ENCODE measurements around the gene YKT6. TPM values are rescaled to one million over a fixed set of nuclear protein-coding genes. Genes with fewer than 3 reads are reported as not detected.

YKT6 gene
- 10 to 100 TPM; 56.7 to 71.8 TPM for total RNA-seq
- long read RNA-seq, donor 1, transcript YKT6-201 (7 exons, 2,696 nt), result major isoform, 9 of 15 reads
- long read RNA-seq, donor 1, partial matches to known transcripts, result 6 of 15 reads
- long read RNA-seq, donor 1, other reads (novel, unspliced or antisense), result 0 of 15 reads
- long read RNA-seq, donor 2, transcript YKT6-201 (7 exons, 2,696 nt), result major isoform, 35 of 75 reads
- long read RNA-seq, donor 2, partial matches to known transcripts, result 35 of 75 reads
- long read RNA-seq, donor 2, other reads (novel, unspliced or antisense), result 1 of 75 reads

DNA sequence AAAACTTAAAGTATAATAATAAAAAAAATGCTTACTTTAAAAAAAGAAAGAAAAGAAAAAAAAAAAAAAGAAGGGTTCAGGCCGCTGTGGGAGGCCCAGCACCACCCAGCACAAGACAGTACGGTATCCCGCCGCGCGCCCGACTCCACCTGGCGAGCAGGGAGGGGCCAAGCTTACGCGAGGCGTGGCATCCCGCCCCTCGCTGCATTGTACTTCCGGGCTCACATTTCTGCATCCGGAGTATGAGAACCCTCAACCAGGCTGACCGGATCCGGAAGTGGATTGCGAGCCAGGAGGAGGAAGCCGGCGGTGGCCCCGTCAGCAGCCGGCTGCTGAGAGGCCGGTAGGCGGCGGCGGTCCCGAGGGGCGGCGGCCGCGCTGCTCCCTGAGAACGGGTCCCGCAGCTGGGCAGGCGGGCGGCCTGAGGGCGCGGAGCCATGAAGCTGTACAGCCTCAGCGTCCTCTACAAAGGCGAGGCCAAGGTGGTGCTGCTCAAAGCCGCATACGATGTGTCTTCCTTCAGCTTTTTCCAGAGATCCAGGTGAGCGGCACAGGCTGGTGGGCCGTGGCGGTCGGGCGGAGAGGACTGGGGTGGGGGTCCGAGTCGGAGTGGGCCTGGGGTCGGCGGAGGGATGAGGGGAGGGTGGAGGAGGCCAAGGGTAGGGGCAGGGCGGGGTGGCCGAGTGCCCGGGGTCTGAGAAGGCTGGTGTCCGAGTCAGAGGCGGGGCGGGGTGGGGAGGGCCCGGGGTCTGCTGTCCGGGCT lies at the start of gene YKT6:
TSS of gene YKT6 (plus strand) at position 280 of the 763 bp plus-strand sequence. CDS start at position 438, 158 bp downstream.
- peak; percentile 97 for DNase-seq (ENCODE audit: low spot score)
- intact Hi-C loops (cut with DNase I), result loop anchor here in 1 of 2 donors (5.0 kb wide), 1 partner anchor 129 kb away; no protein-coding TSS in a partner anchor

DNA sequence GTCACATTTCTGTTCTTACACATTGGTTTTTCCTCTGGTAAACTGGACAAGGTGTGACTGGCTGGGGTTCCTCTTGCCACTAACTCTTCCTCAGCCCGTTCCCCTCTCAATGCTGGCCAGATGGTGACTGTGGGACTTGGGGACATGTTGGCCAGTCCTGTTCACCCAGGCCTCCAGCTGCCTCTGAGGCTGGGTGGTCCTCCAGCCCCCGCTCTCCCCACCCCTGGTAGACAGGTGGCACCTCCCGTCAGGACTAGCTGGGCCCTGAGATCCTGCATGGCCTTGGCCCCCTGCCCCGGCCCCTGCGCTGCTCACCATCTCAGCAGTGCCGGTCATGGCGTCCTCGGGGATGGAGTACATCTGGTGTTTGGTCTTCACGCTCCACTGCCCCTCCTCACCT lies 48.8 kb upstream of the YKT6 start:
- intact Hi-C loops (cut with DNase I), result no loop called here
- DNase-seq (ENCODE audit: low spot score), result peak; percentile 44

DNA sequence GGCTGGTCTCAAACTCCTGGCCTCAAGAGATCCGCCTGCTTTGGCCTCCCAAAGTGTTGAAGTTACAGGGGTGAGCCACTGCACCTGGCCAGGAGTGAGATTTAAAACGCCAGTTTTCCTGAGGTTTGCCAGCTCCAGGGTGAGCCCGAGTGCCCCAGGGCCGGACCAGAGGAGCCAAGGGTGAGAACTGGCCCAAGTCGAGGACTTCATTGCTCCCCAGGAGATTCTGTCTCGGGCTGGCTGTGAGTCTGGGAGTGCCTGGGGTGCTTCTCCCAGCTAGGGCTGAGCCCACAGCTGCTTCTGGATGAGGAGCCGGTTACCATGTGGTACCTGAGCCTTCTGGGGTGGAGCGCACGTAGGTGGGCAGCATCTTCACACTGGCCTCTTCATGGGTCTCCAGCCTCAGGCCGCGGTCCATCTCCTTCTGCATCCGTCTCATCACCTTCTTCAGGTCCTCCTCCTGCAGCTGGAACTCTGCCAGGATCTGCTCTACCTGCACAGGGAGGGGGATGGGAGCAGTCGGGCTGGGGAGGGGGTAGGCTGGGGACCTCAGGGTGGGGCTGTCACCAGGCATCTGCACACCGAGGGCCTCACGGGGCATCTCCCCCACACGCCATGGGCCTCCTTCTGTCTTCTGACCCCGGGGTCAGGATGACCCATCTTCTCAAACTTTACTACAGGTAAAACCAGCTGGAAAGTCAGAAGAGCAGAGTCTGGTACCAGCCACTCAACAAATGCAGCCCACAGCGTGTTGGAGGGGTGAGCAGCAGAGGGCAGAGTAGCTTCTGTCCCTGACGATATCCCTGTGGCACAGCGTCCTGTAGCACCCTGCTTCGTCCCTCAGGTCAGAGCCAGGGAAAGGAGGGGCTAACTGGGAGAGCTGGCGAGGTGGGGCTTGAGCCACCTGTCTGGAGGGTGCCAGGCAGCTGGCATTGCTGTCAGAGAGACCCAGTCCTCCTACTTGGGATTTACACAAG lies 47.5 kb upstream of the YKT6 start:
- peak; percentile 70 for DNase-seq (ENCODE audit: low spot score)

DNA sequence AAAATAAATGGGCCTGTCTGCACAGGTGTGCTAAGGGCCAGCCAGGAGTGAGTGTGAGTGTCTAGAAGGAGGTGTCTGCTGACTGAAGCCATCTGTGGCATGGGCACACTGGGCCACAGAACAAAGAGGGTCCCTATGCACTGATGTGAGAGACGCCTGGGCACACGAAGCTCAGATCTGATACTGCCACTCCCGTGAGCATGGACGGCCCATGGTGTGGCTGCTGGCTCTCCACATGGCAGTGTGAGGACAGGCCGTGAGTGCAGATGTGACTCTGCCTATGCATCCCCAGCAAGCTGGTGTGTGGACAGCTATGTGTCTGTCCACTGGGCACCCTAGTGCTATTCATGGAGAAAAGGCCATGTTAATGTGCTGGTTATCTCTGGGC lies 46.8 kb upstream of the YKT6 start:
- peak; percentile 54 for DNase-seq (ENCODE audit: low spot score)
- intact Hi-C loops (cut with DNase I), result no loop called here

More for the DNA sequence above, 47.5 kb upstream of the YKT6 start:
- intact Hi-C loops (cut with DNase I), result no loop called here

DNA sequence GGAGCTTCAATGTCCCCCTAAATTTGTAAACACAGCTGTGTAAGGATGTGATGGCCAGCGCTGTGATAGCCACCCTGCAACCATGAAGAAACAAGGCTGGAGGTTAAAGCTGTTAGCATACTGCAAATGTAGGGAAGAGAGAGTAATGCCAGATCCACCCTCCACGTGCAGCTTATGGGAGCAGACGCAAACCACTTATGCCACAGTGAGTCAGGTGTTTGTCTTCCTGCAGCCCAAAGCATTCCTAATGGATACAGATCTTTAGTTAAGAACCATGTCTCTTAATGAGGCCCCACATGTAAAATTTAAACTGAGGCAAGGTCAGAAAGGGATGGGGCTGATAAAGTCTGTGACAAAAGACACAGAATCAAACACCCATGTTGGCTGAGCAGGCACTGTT lies 46.1 kb upstream of the YKT6 start:
- intact Hi-C loops (cut with DNase I), result no loop called here
- no peak for DNase-seq (ENCODE audit: low spot score)

DNA sequence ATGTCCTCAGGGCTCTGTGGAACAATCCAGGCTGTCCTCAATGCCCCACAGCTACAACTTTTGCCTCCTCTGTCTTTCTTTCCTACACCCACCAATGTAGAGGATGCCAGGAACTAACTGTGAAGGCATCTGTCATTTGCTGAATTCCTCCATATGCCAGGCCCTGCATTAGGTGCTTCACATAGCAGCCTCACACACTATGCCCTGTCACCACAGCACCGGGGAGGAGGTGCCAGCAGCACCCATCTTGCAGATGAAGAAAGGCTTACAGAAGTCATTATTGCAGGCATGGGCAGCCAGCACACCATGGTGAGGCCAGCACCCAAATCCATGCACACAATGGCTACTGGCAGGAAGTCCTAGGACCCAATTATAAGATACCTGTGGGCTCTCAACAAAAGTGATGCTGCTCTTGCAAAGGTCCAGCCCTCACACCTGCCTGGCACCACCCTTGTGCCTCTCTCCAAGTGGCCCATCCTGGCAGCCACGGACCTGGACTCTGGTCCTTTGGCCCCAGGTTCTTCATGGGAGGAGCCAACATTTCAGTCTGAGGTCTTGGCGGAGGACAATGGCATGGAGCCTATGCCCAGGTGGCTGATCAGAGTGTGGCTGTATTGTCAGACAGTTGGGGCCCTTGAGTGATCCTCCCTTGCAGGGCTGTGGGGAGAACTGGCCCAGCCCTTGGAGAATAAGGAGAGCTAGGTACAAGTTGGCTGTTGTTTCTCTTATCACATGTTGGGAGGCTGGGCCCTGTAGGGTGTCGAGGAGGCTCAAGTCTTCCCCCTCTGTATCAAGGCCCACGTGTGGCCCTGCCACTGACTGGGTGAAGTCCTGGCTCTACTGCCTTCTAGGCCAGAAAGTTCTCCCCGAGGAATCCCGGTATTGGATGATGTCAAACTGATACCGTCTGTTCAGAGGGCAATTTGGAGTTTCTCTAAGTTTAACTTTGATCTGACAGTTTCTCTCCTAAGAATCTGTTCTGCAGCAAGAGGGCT lies 45.3 kb upstream of the YKT6 start:
- DNase-seq (ENCODE audit: low spot score), result peak; percentile 71
- intact Hi-C loops (cut with DNase I), result no loop called here

DNA sequence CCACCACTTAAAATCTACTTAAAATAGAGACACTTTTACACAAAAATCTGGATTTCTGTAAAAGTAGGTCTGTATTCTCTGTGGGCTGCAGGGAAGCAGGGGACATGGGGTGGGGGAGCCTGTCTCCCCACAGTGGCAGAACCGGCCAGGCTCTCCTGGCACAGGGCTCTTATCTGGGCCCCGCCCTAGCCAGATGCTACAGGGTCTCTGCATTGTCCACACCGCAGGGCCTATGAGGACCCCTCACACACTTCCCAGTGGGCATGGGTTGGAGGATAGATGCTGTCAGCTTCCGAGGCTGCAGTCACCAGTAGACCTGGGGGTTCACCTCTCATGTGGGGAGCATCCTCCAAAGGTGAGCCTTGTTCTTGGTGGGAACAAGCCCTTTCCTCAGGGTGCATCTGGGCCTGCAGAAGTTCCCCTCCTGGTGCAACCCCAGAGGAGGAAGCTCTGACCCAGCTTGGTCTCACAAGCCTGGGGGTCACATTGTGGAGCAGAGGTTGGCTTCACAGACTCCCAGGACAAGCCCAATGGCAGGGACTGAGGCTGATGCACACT lies 44.2 kb upstream of the YKT6 start:
- intact Hi-C loops (cut with DNase I), result no loop called here
- DNase-seq (ENCODE audit: low spot score), result peak; percentile 63

DNA sequence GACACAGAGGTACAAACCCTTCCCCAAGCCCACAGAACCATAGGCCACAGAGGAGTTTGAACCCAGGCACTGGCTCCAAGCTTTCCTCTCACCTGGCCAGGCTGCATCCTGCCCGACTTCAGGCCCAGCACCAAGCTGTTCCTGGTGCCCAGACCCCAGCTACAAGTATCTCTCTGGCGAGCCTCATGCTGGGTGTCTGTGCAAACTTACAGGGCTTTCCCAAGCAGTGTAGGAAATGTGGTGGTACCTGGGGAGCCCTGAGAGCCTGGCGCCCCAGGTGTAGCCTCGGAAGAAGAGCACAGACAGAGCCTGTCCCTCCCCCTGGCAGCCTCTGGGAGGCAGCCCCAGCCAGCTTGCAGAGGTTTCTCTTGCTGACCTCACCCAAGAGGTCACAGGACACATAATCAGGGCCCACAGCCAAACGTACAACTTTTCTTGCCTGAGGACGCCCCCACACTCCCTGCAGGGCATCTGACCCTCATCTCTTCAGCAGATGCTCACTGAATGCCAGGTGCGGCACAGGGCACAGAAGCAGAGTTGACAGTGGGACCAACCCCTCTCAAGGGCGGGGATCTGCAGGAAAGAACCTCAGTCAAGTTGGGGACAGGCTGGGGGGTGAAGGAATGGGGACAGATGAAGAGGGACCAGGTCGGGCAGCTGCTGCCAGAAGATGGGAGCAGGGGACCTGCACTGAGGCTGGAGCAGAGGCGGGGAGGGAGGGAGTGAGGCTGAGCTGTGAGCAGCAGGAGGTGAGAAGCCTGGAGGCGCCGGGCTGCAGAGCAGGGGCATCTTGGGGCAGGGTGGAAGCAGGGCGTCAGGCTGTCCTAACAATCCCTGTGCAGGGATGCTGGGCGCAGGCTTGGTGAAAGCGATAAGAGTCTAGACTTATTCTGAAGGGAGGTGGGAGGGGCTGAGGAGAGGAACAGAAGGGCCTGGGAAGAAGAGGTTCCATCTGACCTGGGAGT lies 43.4 kb upstream of the YKT6 start:
- intact Hi-C loops (cut with DNase I), result no loop called here
- peak; percentile 74 for DNase-seq (ENCODE audit: low spot score)

DNA sequence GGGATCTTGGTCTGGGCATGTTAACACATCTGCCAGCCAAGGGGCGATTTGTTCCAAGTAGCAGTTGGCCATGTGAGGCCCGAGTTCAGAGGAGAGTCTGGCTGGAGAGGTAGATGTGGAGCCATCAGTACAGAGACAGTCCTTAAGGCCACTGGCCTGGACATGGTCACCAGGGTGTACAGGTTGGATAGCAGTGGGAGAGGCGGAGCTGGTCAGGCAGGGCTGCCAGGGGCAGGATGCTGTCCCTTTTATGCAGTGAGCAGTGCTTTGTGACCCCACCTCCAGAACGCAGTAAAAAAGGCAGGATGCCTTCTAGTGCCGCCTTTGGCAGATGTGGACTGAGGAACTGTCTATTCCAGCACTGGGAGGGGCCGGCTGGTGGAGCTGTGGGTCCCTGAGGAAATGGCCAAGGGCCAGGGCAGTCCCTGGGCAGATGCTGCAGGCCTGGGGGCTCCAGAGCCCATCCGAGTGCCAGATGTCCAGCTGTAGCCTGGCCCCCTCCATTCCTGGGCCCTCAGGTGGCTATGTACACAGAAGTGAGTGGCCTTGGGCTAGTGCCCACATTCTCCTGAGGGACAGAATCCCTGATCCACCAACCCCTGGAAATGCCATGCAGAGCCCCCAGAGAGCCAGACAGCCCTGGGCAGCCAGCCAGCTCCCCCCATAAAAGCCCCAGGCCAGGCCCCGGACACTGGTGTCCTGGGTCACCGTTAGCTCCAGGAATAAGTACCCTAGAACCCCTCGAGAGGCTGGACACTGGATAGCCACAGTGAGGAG lies 42.5 kb upstream of the YKT6 start:
- intact Hi-C loops (cut with DNase I), result no loop called here
- DNase-seq (ENCODE audit: low spot score), result peak; percentile 74

DNA sequence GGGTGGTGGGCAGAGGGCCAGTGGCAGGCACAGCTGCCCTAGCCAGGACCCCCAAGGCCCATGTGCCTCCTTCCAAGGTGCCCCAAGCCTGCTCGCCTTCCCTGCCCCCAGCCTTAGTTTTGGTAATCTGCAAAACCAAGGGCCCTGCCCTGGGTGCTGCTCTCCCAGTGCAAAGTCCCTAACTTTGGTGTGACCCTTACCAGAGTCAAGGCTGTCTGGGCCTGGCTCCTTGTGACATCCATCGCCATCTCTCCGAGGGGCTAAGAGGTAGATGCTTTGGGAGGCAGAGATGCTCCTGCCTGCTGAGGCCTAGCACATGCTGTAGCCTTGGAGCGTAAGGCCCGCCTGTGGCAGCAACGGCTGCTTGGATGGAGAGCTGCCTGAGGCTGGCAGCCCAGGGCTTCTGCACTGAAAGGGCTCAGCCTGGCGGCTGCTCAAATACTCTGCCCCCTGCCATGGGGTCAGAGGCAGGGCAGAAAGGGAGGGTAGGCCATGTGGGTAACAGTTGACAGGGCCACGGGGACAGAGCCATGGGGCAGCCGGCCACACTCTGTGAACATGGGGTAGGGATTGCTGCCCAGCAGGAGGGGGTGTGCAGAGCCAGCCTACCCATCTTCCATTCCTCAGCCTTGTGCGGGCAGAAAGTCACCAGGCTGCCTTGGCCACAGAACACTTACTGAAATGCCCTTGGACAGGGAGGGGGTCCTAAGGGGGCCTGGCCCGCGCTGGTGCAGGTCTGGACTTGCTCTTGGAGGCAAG lies 41.7 kb upstream of the YKT6 start:
- intact Hi-C loops (cut with DNase I), result no loop called here
- DNase-seq (ENCODE audit: low spot score), result peak; percentile 61

DNA sequence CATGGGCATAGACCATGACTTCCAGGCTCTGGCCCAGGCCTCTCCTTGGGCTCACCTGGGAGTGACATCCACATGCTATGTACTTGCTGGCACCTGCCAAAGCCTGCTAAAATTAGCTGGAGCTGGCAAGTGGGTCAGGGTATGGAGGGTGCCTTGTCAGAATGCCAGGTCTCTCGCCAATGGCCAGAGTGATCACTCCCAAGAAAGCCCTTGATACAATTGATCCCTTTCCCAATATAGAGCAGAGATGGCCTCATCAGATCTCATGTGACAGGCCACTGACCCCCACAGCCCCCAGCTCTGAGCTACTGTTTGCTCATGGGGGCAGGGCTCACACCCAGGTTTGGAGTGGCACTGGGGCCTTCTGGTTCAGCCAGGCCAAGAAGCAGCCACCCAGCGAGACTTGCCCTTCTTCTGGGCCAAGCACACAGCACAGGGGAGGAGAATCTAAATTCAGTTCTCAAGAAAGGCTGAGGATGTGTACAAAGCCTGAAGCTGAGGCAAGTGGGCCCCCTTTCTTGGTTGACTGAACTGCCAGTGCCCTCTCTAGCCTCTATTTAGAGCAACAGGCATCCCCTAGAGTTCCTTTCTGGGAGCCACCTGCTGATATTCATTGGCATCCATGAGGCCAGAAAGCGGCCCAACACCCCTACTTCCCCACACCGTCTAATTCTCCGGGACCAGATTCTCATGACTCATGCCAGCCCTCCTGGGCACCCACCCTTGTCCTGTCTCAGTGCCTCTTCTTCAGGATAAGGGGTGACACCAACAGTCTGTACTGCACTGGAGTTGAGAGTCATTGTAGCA lies 40.8 kb upstream of the YKT6 start:
- peak; percentile 52 for DNase-seq (ENCODE audit: low spot score)
- intact Hi-C loops (cut with DNase I), result no loop called here

DNA sequence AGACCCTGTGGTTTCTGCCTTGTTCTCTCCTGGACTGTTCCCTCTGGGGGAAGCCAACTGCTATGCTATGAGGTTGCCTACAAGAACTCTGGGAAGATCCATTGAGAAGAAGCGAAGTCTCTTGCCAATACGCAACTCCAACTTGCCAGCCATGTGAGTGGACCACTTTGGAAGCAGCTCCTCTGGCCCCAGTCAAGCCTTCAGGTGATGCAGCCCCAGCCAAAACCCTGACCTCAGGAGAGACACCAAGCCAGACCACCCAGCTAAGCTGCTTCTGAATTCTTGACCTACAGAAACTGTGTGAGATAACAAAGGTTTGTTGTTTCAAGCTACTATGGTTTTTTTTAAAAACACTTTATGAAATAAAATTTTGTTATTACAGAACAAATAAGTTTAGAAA lies 39.4 kb upstream of the YKT6 start:
- no peak for DNase-seq (ENCODE audit: low spot score)
- intact Hi-C loops (cut with DNase I), result no loop called here

DNA sequence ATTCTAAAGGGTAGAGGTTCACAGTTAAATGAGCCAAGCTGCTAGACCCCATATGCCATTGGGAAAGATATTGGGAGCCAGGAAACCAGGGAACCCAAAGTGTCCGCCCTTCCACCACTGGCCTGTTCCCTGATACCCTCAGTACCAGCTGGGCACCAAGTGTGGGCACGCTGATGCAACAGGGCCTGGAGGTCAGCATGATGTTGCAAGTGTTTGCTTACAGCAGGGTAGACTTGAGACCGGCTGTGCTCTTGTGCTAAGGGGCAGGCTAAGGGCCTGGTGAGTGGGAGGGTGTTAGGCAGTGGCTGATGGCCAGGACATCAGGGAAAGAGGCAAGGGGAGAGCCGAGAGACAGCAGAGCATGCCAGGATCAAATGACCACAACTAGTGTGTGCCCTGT lies 38.6 kb upstream of the YKT6 start:
- no peak for DNase-seq (ENCODE audit: low spot score)

DNA sequence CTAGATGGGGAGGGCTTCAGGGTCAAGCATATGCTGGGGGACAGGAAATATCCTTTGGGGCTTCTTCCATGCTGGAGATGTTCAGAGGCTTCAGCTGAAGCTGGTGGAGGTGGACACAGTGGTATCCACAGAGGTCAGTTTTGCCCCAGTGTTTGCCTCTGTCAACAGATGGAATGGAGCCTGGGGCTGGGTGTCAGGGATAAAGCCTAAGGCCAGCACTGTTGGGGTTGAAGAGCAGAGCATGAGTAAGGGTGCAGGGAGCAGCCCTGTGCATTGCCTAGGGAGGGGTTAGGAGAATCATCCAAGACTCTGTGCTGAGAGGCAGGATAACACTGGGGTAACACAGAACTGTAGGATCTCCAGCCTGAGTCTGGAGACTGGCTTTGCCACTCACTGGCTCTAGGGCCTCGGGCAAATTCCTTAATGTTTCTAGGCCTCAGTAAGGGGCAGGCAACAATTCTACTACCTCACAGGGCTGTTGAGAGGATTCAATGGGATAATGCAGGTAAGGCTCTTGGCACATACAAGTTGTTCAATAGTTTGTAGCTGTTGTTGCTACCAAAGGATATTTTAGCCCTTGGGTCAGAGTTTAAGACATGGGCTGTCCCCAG lies 37.9 kb upstream of the YKT6 start:
- intact Hi-C loops (cut with DNase I), result no loop called here
- no peak for DNase-seq (ENCODE audit: low spot score)

More for the DNA sequence above, 38.6 kb upstream of the YKT6 start:
- intact Hi-C loops (cut with DNase I), result no loop called here
